ENCODE measurements around the gene CTRB1.

GRCh38 chr16:75198135-75198600 lies 20.6 kb upstream of the CTRB1 start:
- TF ChIP-seq, protein P1, sequence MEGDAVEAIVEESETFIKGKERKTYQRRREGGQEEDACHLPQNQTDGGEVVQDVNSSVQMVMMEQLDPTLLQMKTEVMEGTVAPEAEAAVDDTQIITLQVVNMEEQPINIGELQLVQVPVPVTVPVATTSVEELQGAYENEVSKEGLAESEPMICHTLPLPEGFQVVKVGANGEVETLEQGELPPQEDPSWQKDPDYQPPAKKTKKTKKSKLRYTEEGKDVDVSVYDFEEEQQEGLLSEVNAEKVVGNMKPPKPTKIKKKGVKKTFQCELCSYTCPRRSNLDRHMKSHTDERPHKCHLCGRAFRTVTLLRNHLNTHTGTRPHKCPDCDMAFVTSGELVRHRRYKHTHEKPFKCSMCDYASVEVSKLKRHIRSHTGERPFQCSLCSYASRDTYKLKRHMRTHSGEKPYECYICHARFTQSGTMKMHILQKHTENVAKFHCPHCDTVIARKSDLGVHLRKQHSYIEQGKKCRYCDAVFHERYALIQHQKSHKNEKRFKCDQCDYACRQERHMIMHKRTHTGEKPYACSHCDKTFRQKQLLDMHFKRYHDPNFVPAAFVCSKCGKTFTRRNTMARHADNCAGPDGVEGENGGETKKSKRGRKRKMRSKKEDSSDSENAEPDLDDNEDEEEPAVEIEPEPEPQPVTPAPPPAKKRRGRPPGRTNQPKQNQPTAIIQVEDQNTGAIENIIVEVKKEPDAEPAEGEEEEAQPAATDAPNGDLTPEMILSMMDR (IDR thresholded peaks at IDR 0.05) = no peak
- no peak for TF ChIP-seq POLR2A (IDR thresholded peaks at IDR 0.05)
